IPS-18c (cell line): ENCODE measurements around the gene ACOT2.
A peak's percentile ranks its signal among the peaks of the same experiment; 100 is the strongest.

Source experiments
- H3K4me3 ChIP-seq: 2 replicates; pipeline ENCODE4 v1.7.0; 2013; ENCODE audit warnings: low read depth, mild to moderate bottlenecking, low read length, moderate library complexity; ENCODE audit not compliant: insufficient read depth
- H3K9me3 ChIP-seq: one replicate; pipeline ENCODE4 v1.6.1; 2013; ENCODE audit warnings: mild to moderate bottlenecking, low read length, moderate library complexity; ENCODE audit not compliant: control insufficient read depth, insufficient read depth

Gene ACOT2

DNA sequence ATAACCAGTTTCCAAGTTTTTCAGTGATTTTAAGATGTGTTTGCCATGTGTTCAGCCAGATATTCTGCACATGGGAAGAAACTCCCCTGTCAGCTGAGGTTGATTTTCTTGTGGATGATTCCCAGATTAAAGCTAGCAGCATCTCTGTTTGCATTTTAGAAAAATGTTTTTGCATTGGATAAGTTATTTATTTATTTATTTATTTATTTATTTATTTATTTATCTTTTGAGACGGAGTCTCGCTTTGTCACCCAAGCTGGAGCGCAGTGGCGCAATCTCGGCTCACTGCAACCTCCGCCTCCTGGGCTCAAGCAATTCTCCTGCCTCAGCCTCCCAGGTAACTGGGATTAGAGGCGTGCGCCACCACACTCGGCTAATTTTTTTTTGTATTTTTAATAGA, 25.5 kb downstream of the ACOT2 start:
- no peak overlapping the region for H3K4me3 ChIP-seq
- H3K9me3 ChIP-seq, result peaks cover 7% of the 10 kb centered on the region

- H3K9me3 ChIP-seq, result no peaks in the 10 kb centered on the region
- H3K4me3 ChIP-seq, result no peak overlapping the region
These were observed 30.5 kb downstream of the ACOT2 start for GRCh38 chr14:73599499-73599898.

DNA sequence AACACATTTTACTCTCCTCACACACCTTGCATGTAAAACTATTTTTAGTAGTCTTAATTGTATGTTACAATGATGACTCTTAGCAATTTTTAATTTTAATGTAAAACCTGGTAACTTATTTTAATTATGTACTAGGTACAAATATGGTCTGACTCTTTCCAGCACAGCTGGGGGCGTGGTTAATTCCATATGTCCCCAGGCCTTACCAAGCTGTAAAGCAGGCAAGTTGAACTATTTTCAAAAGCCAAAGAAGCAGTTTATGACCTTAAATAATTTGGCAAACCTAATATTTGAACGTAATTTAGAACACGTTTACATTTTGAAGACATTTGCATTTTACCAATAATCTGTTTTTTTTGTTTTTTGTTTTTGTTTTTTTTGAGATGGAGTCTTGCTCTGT, 34.0 kb downstream of the ACOT2 start:
- peaks cover 5% of the 10 kb centered on the region for H3K9me3 ChIP-seq
- no peak overlapping the region for H3K4me3 ChIP-seq

GRCh38 chr14:73606271-73606670, 37.3 kb downstream of the ACOT2 start:
- Histone ChIP-seq H3K4me3 (no peak overlapping the region), H3K9me3 (peaks cover 5% of the 10 kb centered on the region)

GRCh38 chr14:73607241-73607640, 38.2 kb downstream of the ACOT2 start:
- no peak overlapping the region for H3K4me3 ChIP-seq
- peaks cover 7% of the 10 kb centered on the region for H3K9me3 ChIP-seq

GRCh38 chr14:73610687-73611086, 41.7 kb downstream of the ACOT2 start:
- Histone ChIP-seq H3K9me3 (peaks cover 4% of the 10 kb centered on the region), H3K4me3 (no peak overlapping the region)

DNA sequence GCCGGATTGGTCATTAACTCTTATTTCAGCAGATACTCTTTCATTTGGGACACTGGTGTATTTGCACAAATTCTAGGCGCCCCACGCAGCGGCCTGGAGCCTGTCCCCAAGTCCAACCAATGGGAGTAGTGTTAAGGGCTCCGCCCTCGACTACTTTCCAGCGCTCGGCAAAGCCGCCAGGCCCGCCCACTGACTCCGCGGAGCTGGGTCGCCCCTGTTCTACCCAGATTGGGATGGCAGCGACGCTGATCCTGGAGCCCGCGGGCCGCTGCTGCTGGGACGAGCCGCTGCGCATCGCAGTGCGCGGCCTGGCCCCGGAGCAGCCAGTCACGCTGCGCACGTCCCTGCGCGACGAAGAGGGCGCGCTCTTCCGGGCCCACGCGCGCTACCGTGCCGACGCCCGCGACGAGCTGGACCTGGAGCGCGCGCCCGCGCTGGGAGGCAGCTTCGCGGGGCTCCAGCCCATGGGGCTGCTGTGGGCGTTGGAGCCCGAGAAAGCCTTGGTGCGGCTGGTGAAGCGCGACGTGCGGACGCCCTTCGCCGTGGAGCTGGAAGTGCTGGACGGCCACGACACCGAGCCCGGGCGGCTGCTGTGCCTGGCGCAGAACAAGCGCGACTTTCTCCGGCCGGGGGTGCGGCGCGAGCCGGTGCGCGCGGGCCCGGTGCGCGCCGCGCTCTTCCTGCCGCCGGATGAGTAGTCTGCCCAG, 43.5 kb downstream of the ACOT2 start, which contains the start of gene ACOT6:
TSS of gene ACOT6 (plus strand) at position 179 of the 707 bp plus-strand sequence. CDS start at position 234, 55 bp downstream.
- H3K4me3 ChIP-seq, result peak within 1 kb of the TSS; percentile 84
- H3K9me3 ChIP-seq, result peaks cover 2% of the 10 kb centered on the region

- Histone ChIP-seq H3K4me3 (peak overlapping the region; percentile 84; the same call in 1 of the 2 replicates), H3K9me3 (peaks cover 2% of the 10 kb centered on the region)
These were observed 44.0 kb downstream of the ACOT2 start for GRCh38 chr14:73613046-73613383.

- Histone ChIP-seq H3K4me3 (no peak overlapping the region), H3K9me3 (peaks cover 2% of the 10 kb centered on the region)
These were observed 44.5 kb downstream of the ACOT2 start for GRCh38 chr14:73613419-73613963.

- H3K4me3 ChIP-seq, result no peak overlapping the region
These were observed 47.8 kb downstream of the ACOT2 start for GRCh38 chr14:73616831-73617230.

GRCh38 chr14:73619524-73619923, 50.5 kb downstream of the ACOT2 start:
- Histone ChIP-seq H3K4me3 (no peak overlapping the region), H3K9me3 (no peaks in the 10 kb centered on the region)

More at GRCh38 chr14:73616831-73617230, 47.8 kb downstream of the ACOT2 start:
- H3K9me3 ChIP-seq, result no peaks in the 10 kb centered on the region

GRCh38 chr14:73620268-73620667, 51.3 kb downstream of the ACOT2 start:
- no peak overlapping the region for H3K4me3 ChIP-seq
- H3K9me3 ChIP-seq, result no peaks in the 10 kb centered on the region

DNA sequence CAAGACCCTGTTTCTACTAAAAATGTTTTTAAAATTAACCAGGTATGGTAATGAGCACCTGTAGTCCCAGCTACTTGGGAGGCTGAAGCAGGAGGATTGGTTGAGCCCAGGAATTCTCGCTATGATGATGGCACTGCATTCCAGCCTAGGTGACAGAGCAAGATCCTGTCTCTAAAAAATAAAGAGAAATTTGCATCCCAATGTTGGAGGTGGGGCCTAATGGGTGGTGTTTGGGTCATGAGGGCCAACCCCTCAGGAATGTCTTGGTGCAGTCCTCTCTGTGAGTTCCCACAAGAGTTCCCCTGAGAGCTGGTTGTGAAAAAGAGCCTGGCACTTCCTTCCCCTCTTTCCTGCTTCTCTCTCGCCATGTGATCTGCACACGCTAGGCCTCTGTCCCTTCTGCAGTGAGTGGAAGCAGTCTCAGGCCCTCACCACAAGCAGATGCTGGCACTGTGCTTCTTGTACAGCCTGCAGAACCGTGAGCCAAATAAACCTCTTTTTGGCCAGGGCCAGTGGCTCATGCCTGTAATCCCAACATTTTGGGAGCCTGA, 54.6 kb downstream of the ACOT2 start:
- H3K4me3 ChIP-seq, result no peak overlapping the region
- no peaks in the 10 kb centered on the region for H3K9me3 ChIP-seq
